ENCODE data around the gene GCNA.
"Not testable (repeated sequence)": the region's sequence is repeated elsewhere in the genome, so short reads cannot be mapped to it uniquely, and the experiment has no call there.

DNA sequence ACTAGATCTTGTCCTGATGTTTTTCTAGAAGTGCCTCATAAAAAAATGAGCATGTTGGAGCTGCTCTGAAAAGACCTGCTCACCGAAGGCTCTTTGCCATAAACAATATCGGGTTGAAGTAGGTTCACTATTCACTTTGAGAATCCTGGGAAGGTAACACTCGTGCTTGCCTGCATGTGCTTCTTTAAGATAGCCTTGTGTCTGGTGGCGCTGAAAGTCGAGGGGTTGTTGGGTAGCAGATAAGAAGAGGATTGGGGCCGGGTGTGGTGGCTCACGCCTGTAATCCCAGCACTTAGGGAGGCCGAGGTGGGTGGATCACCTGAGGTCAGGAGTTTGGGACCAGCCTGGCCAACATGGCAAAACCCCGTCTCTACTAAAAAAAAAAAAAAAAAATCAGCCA is 33.5 kb downstream of the GCNA start:
- TF ChIP-seq, protein P1, sequence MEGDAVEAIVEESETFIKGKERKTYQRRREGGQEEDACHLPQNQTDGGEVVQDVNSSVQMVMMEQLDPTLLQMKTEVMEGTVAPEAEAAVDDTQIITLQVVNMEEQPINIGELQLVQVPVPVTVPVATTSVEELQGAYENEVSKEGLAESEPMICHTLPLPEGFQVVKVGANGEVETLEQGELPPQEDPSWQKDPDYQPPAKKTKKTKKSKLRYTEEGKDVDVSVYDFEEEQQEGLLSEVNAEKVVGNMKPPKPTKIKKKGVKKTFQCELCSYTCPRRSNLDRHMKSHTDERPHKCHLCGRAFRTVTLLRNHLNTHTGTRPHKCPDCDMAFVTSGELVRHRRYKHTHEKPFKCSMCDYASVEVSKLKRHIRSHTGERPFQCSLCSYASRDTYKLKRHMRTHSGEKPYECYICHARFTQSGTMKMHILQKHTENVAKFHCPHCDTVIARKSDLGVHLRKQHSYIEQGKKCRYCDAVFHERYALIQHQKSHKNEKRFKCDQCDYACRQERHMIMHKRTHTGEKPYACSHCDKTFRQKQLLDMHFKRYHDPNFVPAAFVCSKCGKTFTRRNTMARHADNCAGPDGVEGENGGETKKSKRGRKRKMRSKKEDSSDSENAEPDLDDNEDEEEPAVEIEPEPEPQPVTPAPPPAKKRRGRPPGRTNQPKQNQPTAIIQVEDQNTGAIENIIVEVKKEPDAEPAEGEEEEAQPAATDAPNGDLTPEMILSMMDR (conservative IDR thresholded peaks at IDR 0.05; ENCODE audit: low read depth in 2 of 2), result not testable (repeated sequence)
- not testable (repeated sequence) for TF ChIP-seq POLR2AphosphoS5 (IDR thresholded peaks at IDR 0.05; ENCODE audit: low read depth)

Measured in GM23338 (cell line).